WI38 (cell line): ENCODE measurements around the gene KMT5C.

Experiments
- H3K4me3 ChIP-seq: 2 replicates; pipeline ENCODE4 v1.5.1; 2011; ENCODE audit warnings: low read depth, mild to moderate bottlenecking, control low read depth, low read length
- CTCF ChIP-seq: IDR thresholded peaks from 2 replicates; pipeline ENCODE4 v1.5.1; 2012; ENCODE audit warnings: low read depth, mild to moderate bottlenecking, control low read depth, low read length

KMT5C gene

GRCh38 chr19:55304279-55304978 lies 35.2 kb upstream of the KMT5C start:
- no peak overlapping the region for H3K4me3 ChIP-seq
- TF ChIP-seq CTCF, result no peak

GRCh38 chr19:55304980-55305379 lies 34.7 kb upstream of the KMT5C start:
- no peak for TF ChIP-seq CTCF
- H3K4me3 ChIP-seq, result no peak overlapping the region

- no peak for TF ChIP-seq CTCF
Measured at GRCh38 chr19:55305491-55305890, 34.2 kb upstream of the KMT5C start.

GRCh38 chr19:55305983-55306562 lies 33.6 kb upstream of the KMT5C start:
- TF ChIP-seq CTCF, result no peak
- no peak overlapping the region for H3K4me3 ChIP-seq

More at GRCh38 chr19:55305491-55305890, 34.2 kb upstream of the KMT5C start:
- H3K4me3 ChIP-seq, result no peak overlapping the region

GRCh38 chr19:55306712-55307111 lies 33.0 kb upstream of the KMT5C start:
- no peak for TF ChIP-seq CTCF
- H3K4me3 ChIP-seq, result no peak overlapping the region

GRCh38 chr19:55308281-55308680 lies 31.4 kb upstream of the KMT5C start:
- TF ChIP-seq CTCF, result no peak
- H3K4me3 ChIP-seq, result no peak overlapping the region

- TF ChIP-seq CTCF, result no peak
- H3K4me3 ChIP-seq, result no peak overlapping the region
Measured at GRCh38 chr19:55309448-55309847, 30.2 kb upstream of the KMT5C start.
